ENCODE measurements around the gene TESK2.

DNA sequence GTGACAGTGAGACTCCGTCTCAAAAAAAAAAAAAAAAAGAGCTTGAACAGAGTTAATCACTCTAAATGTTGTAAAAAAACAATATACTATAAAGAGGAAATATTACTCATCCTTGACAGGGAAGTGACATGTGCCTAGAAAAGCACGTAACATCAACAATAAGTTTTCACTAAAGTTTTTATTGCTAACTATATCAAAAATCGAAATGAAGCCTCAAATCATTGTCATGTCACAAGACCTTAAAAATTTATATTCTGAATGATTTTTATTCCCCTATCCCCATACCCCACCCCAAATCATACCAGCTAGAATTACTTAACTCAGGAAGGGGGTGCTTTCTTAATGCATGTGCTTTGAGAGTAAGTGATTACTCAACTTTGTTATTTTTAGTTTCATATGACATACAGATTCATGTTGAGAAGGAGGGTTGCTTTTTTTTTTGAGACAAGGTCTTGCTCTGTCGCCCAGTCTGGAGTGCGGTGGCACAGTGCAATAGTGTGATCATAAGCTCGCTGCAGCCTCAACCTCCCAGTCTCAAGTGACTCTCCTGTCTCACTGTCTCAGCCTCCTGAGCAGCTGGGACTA, 97.2 kb downstream of the TESK2 start:
- TF ChIP-seq, protein P1, sequence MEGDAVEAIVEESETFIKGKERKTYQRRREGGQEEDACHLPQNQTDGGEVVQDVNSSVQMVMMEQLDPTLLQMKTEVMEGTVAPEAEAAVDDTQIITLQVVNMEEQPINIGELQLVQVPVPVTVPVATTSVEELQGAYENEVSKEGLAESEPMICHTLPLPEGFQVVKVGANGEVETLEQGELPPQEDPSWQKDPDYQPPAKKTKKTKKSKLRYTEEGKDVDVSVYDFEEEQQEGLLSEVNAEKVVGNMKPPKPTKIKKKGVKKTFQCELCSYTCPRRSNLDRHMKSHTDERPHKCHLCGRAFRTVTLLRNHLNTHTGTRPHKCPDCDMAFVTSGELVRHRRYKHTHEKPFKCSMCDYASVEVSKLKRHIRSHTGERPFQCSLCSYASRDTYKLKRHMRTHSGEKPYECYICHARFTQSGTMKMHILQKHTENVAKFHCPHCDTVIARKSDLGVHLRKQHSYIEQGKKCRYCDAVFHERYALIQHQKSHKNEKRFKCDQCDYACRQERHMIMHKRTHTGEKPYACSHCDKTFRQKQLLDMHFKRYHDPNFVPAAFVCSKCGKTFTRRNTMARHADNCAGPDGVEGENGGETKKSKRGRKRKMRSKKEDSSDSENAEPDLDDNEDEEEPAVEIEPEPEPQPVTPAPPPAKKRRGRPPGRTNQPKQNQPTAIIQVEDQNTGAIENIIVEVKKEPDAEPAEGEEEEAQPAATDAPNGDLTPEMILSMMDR (IDR thresholded peaks at IDR 0.05), result no peak
- no peak for TF ChIP-seq EZH2 (IDR thresholded peaks at IDR 0.05)
